CD4-positive, alpha-beta T cell (primary cell): ENCODE data around the gene GPS1. TPM values are rescaled to one million over a fixed set of nuclear protein-coding genes. Genes with fewer than 3 reads are reported as not detected.

Experiments
- ATAC-seq: fragments of 200-7000 bp; cut with Tn5 transposase; one replicate; pipeline ENCODE4 v1.10.0; 2022; ENCODE audit warnings: mild to moderate bottlenecking; ENCODE audit not compliant: poor library complexity
- CTCF ChIA-PET: fragments of 350-600 bp; sonication (Branson Sonifier 250); formaldehyde crosslinking; loops from one replicate; lab custom pipeline; 2021; ENCODE audit warnings: antibody characterized with exemption, inconsistent platforms; lab: Charles Lee
- POLR2A ChIA-PET: fragments of 350-600 bp; sonication (Branson Sonifier 250); formaldehyde crosslinking; loops from one replicate; lab custom pipeline; 2021; ENCODE audit warnings: antibody characterized with exemption, inconsistent platforms; lab: Charles Lee
- DNase-seq, 14 experiments: peaks; one replicate each; pipeline ENCODE4 v3.0.0-alpha.2; 2013 to 2020; ENCODE audit warnings: mixed read lengths in 2 of 14
- H3K27ac ChIP-seq, 2 donors: one replicate each; pipeline versions ENCODE4 v1.5.1 to v1.7.0; 2013; ENCODE audit warnings: low read length in 2 of 2, low read depth in 1 of 2, mild to moderate bottlenecking in 1 of 2
- H3K27me3 ChIP-seq, 2 experiments: 1 replicate in 1 of 2; 2 replicates in 1 of 2; pipeline versions ENCODE4 v1.6.1 to v1.7.0; 2013; ENCODE audit warnings: low read length in 2 of 2, control low read depth in 1 of 2, mild to moderate bottlenecking in 1 of 2, moderate library complexity in 1 of 2; ENCODE audit not compliant: insufficient read depth in 2 of 2, control insufficient read depth in 1 of 2
- H3K36me3 ChIP-seq: one replicate; pipeline ENCODE4 v1.6.1; 2013; ENCODE audit warnings: low read length, control low read depth; ENCODE audit not compliant: insufficient read depth
- H3K4me1 ChIP-seq: one replicate; pipeline ENCODE4 v1.6.1; 2013; ENCODE audit warnings: low read length, control low read depth; ENCODE audit not compliant: insufficient read depth
- H3K4me3 ChIP-seq: one replicate; pipeline ENCODE4 v1.5.1; 2013; ENCODE audit warnings: mild to moderate bottlenecking, low read length, moderate library complexity
- H3K9me3 ChIP-seq, 2 experiments: 1 replicate in 1 of 2; 2 replicates in 1 of 2; pipeline versions ENCODE4 v1.6.1 to v1.7.0; 2013; ENCODE audit warnings: low read length in 2 of 2, mild to moderate bottlenecking in 2 of 2, control low read depth in 1 of 2, moderate library complexity in 1 of 2; ENCODE audit not compliant: control insufficient read depth in 1 of 2, insufficient read depth in 1 of 2
- H3K27ac Mint-ChIP-seq: one replicate; pipeline ENCODE4 v1.8.0; 2020; ENCODE audit warnings: mixed read lengths
- H3K27me3 Mint-ChIP-seq: one replicate; pipeline ENCODE4 v1.8.0; 2021; ENCODE audit warnings: mixed read lengths
- H3K36me3 Mint-ChIP-seq: one replicate; pipeline ENCODE4 v1.8.0; 2021; ENCODE audit warnings: low read depth, mixed read lengths
- H3K4me1 Mint-ChIP-seq: one replicate; pipeline ENCODE4 v1.8.0; 2021; ENCODE audit warnings: low read depth, mixed read lengths
- H3K4me3 Mint-ChIP-seq: one replicate; pipeline ENCODE4 v1.8.0; 2020; ENCODE audit warnings: mild to moderate bottlenecking, mixed read lengths
- H3K9me3 Mint-ChIP-seq: one replicate; pipeline ENCODE4 v1.8.0; 2020; ENCODE audit warnings: mixed read lengths
- CTCF ChIP-seq: fragments of 200-600 bp; IDR thresholded peaks from one replicate; pipeline ENCODE4 v1.8.0; 2022; ENCODE audit warnings: antibody characterized with exemption, mild to moderate bottlenecking
- intact Hi-C, 2 experiments: fragments of 100-400 bp; cut with DNase I in 1 of 2; cut with micrococcal nuclease in 1 of 2; formaldehyde crosslinking; loops; one replicate each; pipeline versions ENCODE4 v1.15.1 to v1.9.0; 2023 to 2025; cut with DNase I, micrococcal nuclease
- total RNA-seq, 174 experiments: library from RNA in 2 of 174; stranded (reverse) in 2 of 174; gene quantifications; one replicate each; pipeline ENCODE4 v1.2.3 and lab custom pipeline; 2021 to 2026

GPS1 gene
- total RNA-seq, 2 experiments from 2014 or later, result 64.6 to 69.3 TPM

- Histone ChIP-seq H3K4me3 (no peak overlapping the region), H3K9me3 (no peaks in the 10 kb centered on the region), H3K27me3 (no peaks in the 10 kb centered on the region), H3K27ac (no peak overlapping the region), H3K4me1 (no peaks in the 10 kb centered on the region), H3K36me3 (peaks cover 90% of the 10 kb centered on the region)
- intact Hi-C loops, result loop anchor here in 1 of 2 experiments (10.0 kb wide), 1 partner anchor 1985 kb away; the partner anchor contains the start of gene GAA
- no peaks in the 10 kb centered on the region for H3K27me3 Mint-ChIP-seq
- no peak for ATAC-seq
- H3K4me3 Mint-ChIP-seq, result no peak overlapping the region
- H3K9me3 Mint-ChIP-seq, result no peaks in the 10 kb centered on the region
- peak in 1 of 14 experiments; percentile 7 for DNase-seq
- POLR2A ChIA-PET, result no interaction called here
- H3K27ac Mint-ChIP-seq, result no peak overlapping the region
- no peaks in the 10 kb centered on the region for H3K4me1 Mint-ChIP-seq
- no peak for TF ChIP-seq CTCF
- H3K36me3 Mint-ChIP-seq, result peaks cover 17% of the 10 kb centered on the region
- CTCF ChIA-PET, result no interaction called here
Observed at GRCh38 chr17:82089723-82090548, 38.2 kb downstream of the GPS1 start.

GRCh38 chr17:82090549-82091263 lies 39.0 kb downstream of the GPS1 start:
- intact Hi-C loops, result loop anchor here in 1 of 2 experiments (10.0 kb wide), 1 partner anchor 1986 kb away; the partner anchor contains the start of gene GAA
- H3K27ac ChIP-seq, result no peak overlapping the region
- Mint-ChIP-seq H3K4me1 (no peaks in the 10 kb centered on the region), H3K9me3 (no peaks in the 10 kb centered on the region), H3K27me3 (no peaks in the 10 kb centered on the region), H3K4me3 (no peak overlapping the region), H3K27ac (no peak overlapping the region), H3K36me3 (peaks cover 20% of the 10 kb centered on the region)
- no peak overlapping the region for H3K4me3 ChIP-seq
- ChIA-PET CTCF (no interaction called here), POLR2A (no interaction called here)
- no peak for ATAC-seq
- peak in 1 of 14 experiments; percentile 7 for DNase-seq
- TF ChIP-seq CTCF, result no peak
- no peaks in the 10 kb centered on the region for H3K9me3 ChIP-seq
- H3K27me3 ChIP-seq, result no peaks in the 10 kb centered on the region
- H3K36me3 ChIP-seq, result peaks cover 93% of the 10 kb centered on the region
- peaks cover 4% of the 10 kb centered on the region for H3K4me1 ChIP-seq

GRCh38 chr17:82091264-82092066 lies 39.8 kb downstream of the GPS1 start:
- no peaks in the 10 kb centered on the region for H3K9me3 Mint-ChIP-seq
- Histone ChIP-seq H3K27ac (no peak overlapping the region), H3K36me3 (peaks cover 88% of the 10 kb centered on the region), H3K4me1 (peaks cover 9% of the 10 kb centered on the region), H3K27me3 (no peaks in the 10 kb centered on the region), H3K4me3 (no peak overlapping the region), H3K9me3 (no peaks in the 10 kb centered on the region)
- H3K36me3 Mint-ChIP-seq, result peaks cover 20% of the 10 kb centered on the region
- ChIA-PET CTCF (no interaction called here), POLR2A (no interaction called here)
- peaks cover 3% of the 10 kb centered on the region for H3K4me1 Mint-ChIP-seq
- intact Hi-C loops, result loop anchor here in 1 of 2 experiments (10.0 kb wide), 1 partner anchor 1987 kb away; the partner anchor contains the start of gene GAA
- no peaks in the 10 kb centered on the region for H3K27me3 Mint-ChIP-seq
- ATAC-seq, result no peak
- peak overlapping the region; percentile 42 for H3K27ac Mint-ChIP-seq
- TF ChIP-seq CTCF, result no peak
- H3K4me3 Mint-ChIP-seq, result no peak overlapping the region
- DNase-seq, result peak in 1 of 14 experiments; percentile 4
